Measurements from ENCODE around the gene CTIF.

DNA sequence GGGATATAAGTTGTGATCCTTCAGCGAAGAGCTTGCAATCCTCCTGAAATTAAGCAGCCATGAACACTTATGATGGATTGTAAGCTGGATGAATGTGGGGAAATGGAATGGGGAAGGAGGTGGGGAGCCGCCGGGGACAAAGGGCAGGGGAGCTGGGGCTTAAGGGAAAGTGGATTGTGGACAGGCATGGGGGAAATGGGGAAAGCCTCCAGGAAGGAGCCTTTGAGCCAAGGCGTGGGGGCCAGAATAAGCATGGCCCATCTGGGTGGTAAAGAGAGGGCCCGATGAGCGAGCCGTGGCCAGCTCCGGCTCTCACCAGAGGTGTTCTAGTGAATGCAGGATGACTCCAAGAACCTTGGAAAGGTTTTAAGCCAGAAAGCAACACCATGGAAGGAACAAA is 288.0 kb downstream of the CTIF start:
- no peak for TF ChIP-seq POLR2AphosphoS5 (IDR thresholded peaks at IDR 0.05; ENCODE audit: borderline replicate concordance, low read depth, low read length)
- TF ChIP-seq FOXP2 (optimal IDR thresholded peaks at IDR 0.05; ENCODE audit: control extremely low read depth, extremely low read length, insufficient read depth): no peak
